A549 (cell line): ENCODE data around the gene CFAP46.

Experiments
- CEBPB ChIP-seq, 2 experiments: fragments of >200 bp in 1 of 2; sonication (Bioruptor Twin) in 1 of 2; formaldehyde crosslinking in 1 of 2; IDR thresholded peaks; 2 replicates each; pipeline ENCODE4 v1.6.1; 2012 to 2016
- CHD4 ChIP-seq: fragments of 200-600 bp; sonication (generic); IDR thresholded peaks from 2 replicates; pipeline ENCODE4 v1.6.1; 2016; ENCODE audit warnings: antibody characterized with exemption, mild to moderate bottlenecking, borderline replicate concordance
- JUNB ChIP-seq: fragments of >200 bp; sonication (Bioruptor Twin); formaldehyde crosslinking; IDR thresholded peaks from 2 replicates; pipeline ENCODE4 v1.6.1; 2016
- KDM1A ChIP-seq: fragments of 200-600 bp; sonication (generic); IDR thresholded peaks from 2 replicates; pipeline ENCODE4 v1.6.1; 2016; ENCODE audit warnings: low read depth, mild to moderate bottlenecking
- POLR2A ChIP-seq: IDR thresholded peaks from 2 replicates; pipeline ENCODE4 v1.6.1; 2012; ENCODE audit warnings: mild to moderate bottlenecking, low read length
- TF ChIP-seq, protein P1 (sequence below): fragments of >200 bp; sonication (Bioruptor Twin); formaldehyde crosslinking; IDR thresholded peaks from 3 replicates; pipeline ENCODE4 v1.5.1; 2016
- TF ChIP-seq, protein P2 (sequence below): IDR thresholded peaks from 2 replicates; pipeline ENCODE4 v1.6.1; 2012
- TF ChIP-seq, protein P3 (sequence below): fragments of 200-600 bp; sonication (generic); IDR thresholded peaks from 2 replicates; pipeline ENCODE4 v1.6.1; 2016; ENCODE audit warnings: antibody characterized with exemption, mild to moderate bottlenecking, moderate library complexity

DNA sequence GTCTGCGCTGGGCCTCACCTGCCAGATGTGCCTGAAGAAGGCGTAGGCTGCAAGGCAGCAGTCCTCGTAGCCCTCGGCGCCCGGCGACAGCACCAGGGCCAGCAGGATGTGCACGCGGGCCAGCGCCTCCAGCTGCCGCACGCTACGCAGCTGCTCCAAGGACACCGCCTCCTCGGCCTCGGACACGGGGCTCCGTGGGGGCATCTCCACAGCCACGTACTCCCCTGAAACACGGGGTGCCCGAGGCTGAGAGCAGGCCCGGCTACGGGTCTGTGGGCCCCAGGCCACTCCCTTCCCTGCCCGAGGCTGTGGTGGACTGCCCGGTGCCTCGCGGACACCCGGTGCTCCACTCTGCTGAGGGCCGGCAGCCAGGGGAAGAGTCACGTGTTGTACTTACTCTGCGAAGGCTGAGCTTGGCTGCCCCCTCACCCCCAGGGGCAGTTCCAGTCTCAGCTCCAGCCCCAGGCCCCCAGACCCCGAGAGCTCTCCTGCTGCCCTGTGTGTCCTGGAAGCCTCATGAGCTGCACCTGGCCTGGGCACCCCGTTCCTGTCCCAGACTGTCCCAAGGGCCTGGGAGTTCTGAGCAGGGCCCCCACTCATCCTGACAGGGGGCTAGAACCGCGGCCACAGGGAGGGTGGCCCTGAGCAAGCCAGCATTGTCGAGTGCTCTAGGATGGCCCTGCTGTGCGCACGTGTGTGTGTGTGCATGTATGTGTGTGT, 62.8 kb downstream of the CFAP46 start:
- no peak for TF ChIP-seq POLR2A
- TF ChIP-seq, protein P1, sequence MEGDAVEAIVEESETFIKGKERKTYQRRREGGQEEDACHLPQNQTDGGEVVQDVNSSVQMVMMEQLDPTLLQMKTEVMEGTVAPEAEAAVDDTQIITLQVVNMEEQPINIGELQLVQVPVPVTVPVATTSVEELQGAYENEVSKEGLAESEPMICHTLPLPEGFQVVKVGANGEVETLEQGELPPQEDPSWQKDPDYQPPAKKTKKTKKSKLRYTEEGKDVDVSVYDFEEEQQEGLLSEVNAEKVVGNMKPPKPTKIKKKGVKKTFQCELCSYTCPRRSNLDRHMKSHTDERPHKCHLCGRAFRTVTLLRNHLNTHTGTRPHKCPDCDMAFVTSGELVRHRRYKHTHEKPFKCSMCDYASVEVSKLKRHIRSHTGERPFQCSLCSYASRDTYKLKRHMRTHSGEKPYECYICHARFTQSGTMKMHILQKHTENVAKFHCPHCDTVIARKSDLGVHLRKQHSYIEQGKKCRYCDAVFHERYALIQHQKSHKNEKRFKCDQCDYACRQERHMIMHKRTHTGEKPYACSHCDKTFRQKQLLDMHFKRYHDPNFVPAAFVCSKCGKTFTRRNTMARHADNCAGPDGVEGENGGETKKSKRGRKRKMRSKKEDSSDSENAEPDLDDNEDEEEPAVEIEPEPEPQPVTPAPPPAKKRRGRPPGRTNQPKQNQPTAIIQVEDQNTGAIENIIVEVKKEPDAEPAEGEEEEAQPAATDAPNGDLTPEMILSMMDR, result no peak
- no peak for TF ChIP-seq CHD4
- no peak for TF ChIP-seq JUNB
- TF ChIP-seq, protein P2, sequence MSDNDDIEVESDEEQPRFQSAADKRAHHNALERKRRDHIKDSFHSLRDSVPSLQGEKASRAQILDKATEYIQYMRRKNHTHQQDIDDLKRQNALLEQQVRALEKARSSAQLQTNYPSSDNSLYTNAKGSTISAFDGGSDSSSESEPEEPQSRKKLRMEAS, result no peak
- no peak for TF ChIP-seq KDM1A
- TF ChIP-seq CEBPB (IDR thresholded peaks at IDR 0.05), result no peak
- TF ChIP-seq, protein P3, sequence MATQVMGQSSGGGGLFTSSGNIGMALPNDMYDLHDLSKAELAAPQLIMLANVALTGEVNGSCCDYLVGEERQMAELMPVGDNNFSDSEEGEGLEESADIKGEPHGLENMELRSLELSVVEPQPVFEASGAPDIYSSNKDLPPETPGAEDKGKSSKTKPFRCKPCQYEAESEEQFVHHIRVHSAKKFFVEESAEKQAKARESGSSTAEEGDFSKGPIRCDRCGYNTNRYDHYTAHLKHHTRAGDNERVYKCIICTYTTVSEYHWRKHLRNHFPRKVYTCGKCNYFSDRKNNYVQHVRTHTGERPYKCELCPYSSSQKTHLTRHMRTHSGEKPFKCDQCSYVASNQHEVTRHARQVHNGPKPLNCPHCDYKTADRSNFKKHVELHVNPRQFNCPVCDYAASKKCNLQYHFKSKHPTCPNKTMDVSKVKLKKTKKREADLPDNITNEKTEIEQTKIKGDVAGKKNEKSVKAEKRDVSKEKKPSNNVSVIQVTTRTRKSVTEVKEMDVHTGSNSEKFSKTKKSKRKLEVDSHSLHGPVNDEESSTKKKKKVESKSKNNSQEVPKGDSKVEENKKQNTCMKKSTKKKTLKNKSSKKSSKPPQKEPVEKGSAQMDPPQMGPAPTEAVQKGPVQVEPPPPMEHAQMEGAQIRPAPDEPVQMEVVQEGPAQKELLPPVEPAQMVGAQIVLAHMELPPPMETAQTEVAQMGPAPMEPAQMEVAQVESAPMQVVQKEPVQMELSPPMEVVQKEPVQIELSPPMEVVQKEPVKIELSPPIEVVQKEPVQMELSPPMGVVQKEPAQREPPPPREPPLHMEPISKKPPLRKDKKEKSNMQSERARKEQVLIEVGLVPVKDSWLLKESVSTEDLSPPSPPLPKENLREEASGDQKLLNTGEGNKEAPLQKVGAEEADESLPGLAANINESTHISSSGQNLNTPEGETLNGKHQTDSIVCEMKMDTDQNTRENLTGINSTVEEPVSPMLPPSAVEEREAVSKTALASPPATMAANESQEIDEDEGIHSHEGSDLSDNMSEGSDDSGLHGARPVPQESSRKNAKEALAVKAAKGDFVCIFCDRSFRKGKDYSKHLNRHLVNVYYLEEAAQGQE, result no peak
